Testis (tissue), 2 donors: ENCODE measurements around the gene DIS3L2.

Experiments
- POLR2A ChIP-seq: fragments of 450-650 bp; IDR thresholded peaks from one replicate; pipeline ENCODE4 v1.6.1; 2017; ENCODE audit warnings: antibody characterized with exemption, mild to moderate bottlenecking, moderate library complexity
- TF ChIP-seq, protein P1 (sequence below), 3 experiments: fragments of 450-650 bp in 2 of 3; fragments of 200-600 bp in 1 of 3; sonication (generic) in 1 of 3; IDR thresholded peaks; one replicate each; pipeline ENCODE4 v1.5.1; 2016 to 2019; ENCODE audit warnings: antibody characterized with exemption in 3 of 3, mild to moderate bottlenecking in 2 of 3, moderate library complexity in 1 of 3

DNA sequence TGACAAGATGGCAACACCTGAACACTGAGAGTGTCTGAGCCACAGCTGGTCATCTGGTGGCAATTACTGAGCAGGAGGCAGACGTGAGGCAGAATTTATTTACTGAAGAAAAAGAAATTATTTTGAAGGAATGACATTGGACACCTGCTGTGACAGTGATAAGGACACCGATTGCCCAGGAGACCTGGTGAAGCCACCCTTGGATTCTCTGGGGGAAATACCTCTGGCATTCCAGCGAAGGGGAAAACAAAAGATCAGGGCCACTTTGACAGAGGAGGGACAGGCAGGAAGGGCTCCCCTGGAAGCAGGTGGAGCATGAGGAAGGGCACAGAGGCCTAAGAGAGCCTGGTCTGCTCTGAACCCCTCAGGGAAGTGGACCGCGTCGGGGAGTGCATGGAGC is 331.7 kb downstream of the DIS3L2 start:
- TF ChIP-seq, protein P1, sequence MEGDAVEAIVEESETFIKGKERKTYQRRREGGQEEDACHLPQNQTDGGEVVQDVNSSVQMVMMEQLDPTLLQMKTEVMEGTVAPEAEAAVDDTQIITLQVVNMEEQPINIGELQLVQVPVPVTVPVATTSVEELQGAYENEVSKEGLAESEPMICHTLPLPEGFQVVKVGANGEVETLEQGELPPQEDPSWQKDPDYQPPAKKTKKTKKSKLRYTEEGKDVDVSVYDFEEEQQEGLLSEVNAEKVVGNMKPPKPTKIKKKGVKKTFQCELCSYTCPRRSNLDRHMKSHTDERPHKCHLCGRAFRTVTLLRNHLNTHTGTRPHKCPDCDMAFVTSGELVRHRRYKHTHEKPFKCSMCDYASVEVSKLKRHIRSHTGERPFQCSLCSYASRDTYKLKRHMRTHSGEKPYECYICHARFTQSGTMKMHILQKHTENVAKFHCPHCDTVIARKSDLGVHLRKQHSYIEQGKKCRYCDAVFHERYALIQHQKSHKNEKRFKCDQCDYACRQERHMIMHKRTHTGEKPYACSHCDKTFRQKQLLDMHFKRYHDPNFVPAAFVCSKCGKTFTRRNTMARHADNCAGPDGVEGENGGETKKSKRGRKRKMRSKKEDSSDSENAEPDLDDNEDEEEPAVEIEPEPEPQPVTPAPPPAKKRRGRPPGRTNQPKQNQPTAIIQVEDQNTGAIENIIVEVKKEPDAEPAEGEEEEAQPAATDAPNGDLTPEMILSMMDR (IDR thresholded peaks at IDR 0.05) = no peak
- no peak for TF ChIP-seq POLR2A
